Testis (tissue), 3 donors: ENCODE data around the gene SZT2. TPM values are rescaled to one million over a fixed set of nuclear protein-coding genes. Genes with fewer than 3 reads are reported as not detected.

Source experiments
- DNase-seq: peaks from one replicate; pipeline ENCODE4 v3.0.0-alpha.2; 2019
- H3K27ac ChIP-seq, 2 donors: fragments of 200-600 bp; sonication (generic); one replicate each; pipeline ENCODE4 v1.5.1; 2019
- H3K27me3 ChIP-seq: fragments of 200-600 bp; sonication (generic); one replicate; pipeline ENCODE4 v1.5.1; 2019
- H3K36me3 ChIP-seq: fragments of 200-600 bp; sonication (generic); one replicate; pipeline ENCODE4 v1.5.1; 2017; ENCODE audit warnings: low read depth; ENCODE audit errors: missing control alignments
- H3K4me1 ChIP-seq: fragments of 200-600 bp; sonication (generic); one replicate; pipeline ENCODE4 v1.5.1; 2019
- H3K4me3 ChIP-seq, 2 donors: fragments of 200-600 bp; sonication (generic); one replicate each; pipeline ENCODE4 v1.5.1; 2017 to 2019
- H3K9me3 ChIP-seq: fragments of 200-600 bp; sonication (generic); one replicate; pipeline ENCODE4 v1.5.1; 2017
- CTCF ChIP-seq, 3 experiments: fragments of 450-650 bp in 2 of 3; fragments of 200-600 bp in 1 of 3; sonication (generic) in 1 of 3; IDR thresholded peaks; one replicate each; pipeline ENCODE4 v1.5.1; 2016 to 2019; ENCODE audit warnings: antibody characterized with exemption in 3 of 3, mild to moderate bottlenecking in 2 of 3, moderate library complexity in 1 of 3
- POLR2A ChIP-seq: fragments of 450-650 bp; IDR thresholded peaks from one replicate; pipeline ENCODE4 v1.6.1; 2017; ENCODE audit warnings: antibody characterized with exemption, mild to moderate bottlenecking, moderate library complexity
- WGBS, 2 donors: methylation state at CpG; one replicate each; pipeline ENCODE4 v1.1.5; 2018; 5-methylcytosine and 5-hydroxymethylcytosine counted together
- intact Hi-C: fragments of 100-400 bp; cut with DNase I; formaldehyde crosslinking; loops from one replicate; pipeline ENCODE4 v1.15.1; 2023; ENCODE audit warnings: low total_unique reads
- polyA plus RNA-seq: library from polyadenylated mRNA; stranded (reverse); fragments of 350-450 nt; fragmentation: Illumina TruSeq; extraction: RNeasy Lipid Tissue Mini Kit (QIAGEN cat#74804); gene quantifications from one replicate; pipeline ENCODE4 v1.2.3, GENCODE V29; 2014; ENCODE audit warnings: low read depth, low replicate concordance; ENCODE audit not compliant: insufficient read depth
- total RNA-seq, 2 donors: library from RNA; depleted of rRNA; stranded (reverse); fragments of >200 nt; gene quantifications; one replicate each; pipeline ENCODE4 v1.2.3, GENCODE V29; 2016

The SZT2 gene
- total and polyA plus RNA-seq, 3 donors from 2014 or later = 40.0 to 115 (median 90.1) TPM

DNA sequence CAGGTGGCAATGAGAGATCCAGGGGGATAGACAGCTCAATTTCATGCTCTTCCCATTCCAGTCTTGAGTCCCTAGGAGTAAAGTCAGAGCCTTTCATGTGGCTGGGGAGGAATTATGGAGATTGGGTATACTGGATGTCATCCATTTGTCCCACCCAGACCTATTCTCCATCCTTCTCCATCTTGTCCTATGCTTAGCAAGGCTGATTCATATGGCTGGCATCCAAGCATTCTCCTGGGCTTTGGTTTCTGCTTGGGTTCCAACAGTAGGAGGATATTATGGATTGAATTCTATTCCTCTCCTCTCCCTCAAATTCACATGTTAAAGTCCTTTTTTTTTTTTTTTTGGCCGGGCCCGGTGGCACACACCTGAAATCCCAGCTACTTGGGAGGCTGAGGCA, 34.8 kb upstream of the SZT2 start:
- 93 to 97% methylated on average over 2 of the region's 2 CpGs for WGBS, 2 donors
- TF ChIP-seq CTCF (IDR thresholded peaks at IDR 0.05) = no peak
- no peak for TF ChIP-seq POLR2A
- no peaks in the 10 kb centered on the region for H3K36me3 ChIP-seq
- no peaks in the 10 kb centered on the region for H3K4me1 ChIP-seq
- no peaks in the 10 kb centered on the region for H3K27me3 ChIP-seq
- H3K9me3 ChIP-seq = no peaks in the 10 kb centered on the region
- H3K4me3 ChIP-seq = no peak overlapping the region
- H3K27ac ChIP-seq = no peak overlapping the region
- intact Hi-C loops = no loop called here
- DNase-seq = no peak

- 70 to 73% methylated on average over 4 of the region's 4 CpGs for WGBS, 2 donors
- H3K36me3 ChIP-seq = no peaks in the 10 kb centered on the region
- no peaks in the 10 kb centered on the region for H3K9me3 ChIP-seq
- no peaks in the 10 kb centered on the region for H3K27me3 ChIP-seq
- TF ChIP-seq POLR2A (no peak), CTCF (IDR thresholded peaks at IDR 0.05) (no peak)
- H3K4me3 ChIP-seq = no peak overlapping the region
- no peak overlapping the region for H3K27ac ChIP-seq
- intact Hi-C loops = no loop called here
- no peaks in the 10 kb centered on the region for H3K4me1 ChIP-seq
- DNase-seq = no peak
Measured at GRCh38 chr1:43357251-43357650, 32.4 kb upstream of the SZT2 start.

GRCh38 chr1:43358121-43358745, 31.5 kb upstream of the SZT2 start:
- no peaks in the 10 kb centered on the region for H3K36me3 ChIP-seq
- 1% methylated on average over 18 to 23 of the region's 33 CpGs for WGBS, 2 donors
- no peaks in the 10 kb centered on the region for H3K4me1 ChIP-seq
- no peak for DNase-seq
- intact Hi-C loops = no loop called here
- H3K9me3 ChIP-seq = no peaks in the 10 kb centered on the region
- peak overlapping the region; percentile 69 to 74 for H3K4me3 ChIP-seq
- peak overlapping the region; percentile 69 to 84 for H3K27ac ChIP-seq
- TF ChIP-seq CTCF (IDR thresholded peaks at IDR 0.05) (peak in 1 of 3 experiments; percentile 6), POLR2A (no peak)
- H3K27me3 ChIP-seq = no peaks in the 10 kb centered on the region

DNA sequence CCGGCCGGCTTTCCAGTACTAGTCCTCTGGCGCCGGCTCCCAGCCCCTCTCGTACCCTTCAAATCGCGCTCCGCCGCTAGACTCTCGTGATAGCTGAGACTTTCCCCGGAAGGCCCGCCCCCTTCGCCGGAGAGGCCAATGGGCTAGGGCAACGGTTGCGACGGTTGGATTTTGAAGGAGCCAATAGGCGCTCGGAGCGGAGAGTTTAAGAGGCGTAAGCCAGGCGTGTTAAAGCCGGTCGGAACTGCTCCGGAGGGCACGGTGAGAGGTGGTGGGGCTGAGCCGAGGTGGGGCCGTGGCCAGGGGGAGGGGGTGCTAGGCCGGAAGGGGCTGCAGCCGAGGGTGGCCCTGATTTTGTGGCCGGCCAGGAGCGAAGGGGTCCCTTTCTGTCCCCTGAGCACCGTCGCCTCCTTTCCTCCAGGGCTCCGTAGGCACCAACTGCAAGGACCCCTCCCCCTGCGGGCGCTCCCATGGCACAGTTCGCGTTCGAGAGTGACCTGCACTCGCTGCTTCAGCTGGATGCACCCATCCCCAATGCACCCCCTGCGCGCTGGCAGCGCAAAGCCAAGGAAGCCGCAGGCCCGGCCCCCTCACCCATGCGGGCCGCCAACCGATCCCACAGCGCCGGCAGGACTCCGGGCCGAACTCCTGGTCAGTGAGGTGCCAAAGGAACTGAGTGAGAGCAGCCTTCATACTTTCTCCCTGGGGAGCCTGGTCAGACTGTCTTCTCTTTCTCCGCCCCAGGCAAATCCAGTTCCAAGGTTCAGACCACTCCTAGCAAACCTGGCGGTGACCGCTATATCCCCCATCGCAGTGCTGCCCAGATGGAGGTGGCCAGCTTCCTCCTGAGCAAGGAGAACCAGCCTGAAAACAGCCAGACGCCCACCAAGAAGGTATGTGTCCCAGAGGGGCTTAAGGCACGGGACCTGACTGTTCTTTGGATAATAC, 30.7 kb upstream of the SZT2 start, which contains the start of gene CDC20:
TSS of gene CDC20 (plus strand) at position 236 of the 948 bp plus-strand sequence. CDS start at position 471, 235 bp downstream.
- Histone ChIP-seq H3K4me3 (peak within 1 kb of the TSS; percentile 69 to 74), H3K9me3 (no peaks in the 10 kb centered on the region), H3K27me3 (no peaks in the 10 kb centered on the region), H3K27ac (peak within 1 kb of the TSS; percentile 69 to 84), H3K36me3 (no peaks in the 10 kb centered on the region), H3K4me1 (no peaks in the 10 kb centered on the region)
- 1 to 2% methylated on average over 24 to 54 of the region's 59 CpGs for WGBS, 2 donors
- intact Hi-C loops = no loop called here
- TF ChIP-seq CTCF (IDR thresholded peaks at IDR 0.05) (no peak), POLR2A (no peak)
- peak; percentile 99 for DNase-seq
